Measurements from ENCODE around the gene VN1R5. TPM values are rescaled to one million over a fixed set of nuclear protein-coding genes. Genes with fewer than 3 reads are reported as not detected.

VN1R5 gene
- total and polyA plus RNA-seq, 7 donors = not detected

DNA sequence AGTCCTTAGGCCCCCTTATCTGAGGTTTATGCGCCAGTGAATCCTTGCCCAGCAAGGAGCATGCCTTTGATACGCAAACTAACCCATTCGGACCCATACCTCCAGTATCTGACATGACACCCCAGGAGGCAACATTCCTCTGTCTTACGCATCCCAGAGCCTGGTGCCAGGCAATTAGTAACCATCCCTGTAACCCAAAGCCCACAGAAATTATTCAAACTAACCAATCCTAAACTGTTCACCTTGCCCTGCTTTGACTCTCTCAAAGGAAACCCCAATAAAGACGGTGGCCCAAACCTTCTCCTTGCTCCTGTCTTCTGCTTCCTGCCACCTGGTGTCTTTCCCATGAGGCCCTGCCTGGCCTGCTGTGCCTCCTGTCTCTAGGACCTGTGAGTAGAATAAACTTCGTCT lies 39.4 kb downstream of the VN1R5 start:
- no peak for DNase-seq
- Histone ChIP-seq H3K27ac (no peak overlapping the region), H3K36me3 (peaks cover 0 to 7% (median 3%) of the 10 kb centered on the region in 4 donors), H3K9me3 (no peaks in the 10 kb centered on the region), H3K4me1 (no peaks in the 10 kb centered on the region), H3K27me3 (no peaks in the 10 kb centered on the region), H3K4me3 (no peak overlapping the region)
- WGBS, 2 donors = 71 to 89% methylated on average over 6 of the region's 6 CpGs
- intact Hi-C loops (cut with DNase I) = no loop called here
- TF ChIP-seq CTCF (IDR thresholded peaks at IDR 0.05) (no peak), POLR2A (IDR thresholded peaks at IDR 0.05) (no peak), POLR2AphosphoS5 (IDR thresholded peaks at IDR 0.05) (no peak), EP300 (IDR thresholded peaks at IDR 0.05) (no peak)

DNA sequence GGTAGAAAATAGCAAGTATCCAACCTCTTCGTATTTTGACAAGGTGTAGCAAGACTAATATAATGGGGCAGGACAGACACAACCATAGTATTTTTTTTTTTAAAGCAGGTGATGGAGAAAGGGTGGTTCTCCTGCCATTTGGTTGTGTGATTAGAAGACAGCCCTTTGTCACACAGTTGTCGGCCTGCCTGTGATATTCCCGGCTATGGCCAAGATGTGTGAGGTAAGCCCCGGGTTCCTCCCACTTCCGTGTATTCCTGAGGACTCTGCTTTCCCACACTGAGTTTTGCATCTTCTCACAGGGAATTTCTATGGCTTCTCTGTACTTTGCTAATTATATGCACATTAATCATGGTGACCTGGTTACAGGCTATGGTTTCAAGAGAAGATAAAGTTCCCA lies 39.9 kb downstream of the VN1R5 start:
- TF ChIP-seq POLR2A (IDR thresholded peaks at IDR 0.05) (no peak), EP300 (IDR thresholded peaks at IDR 0.05) (no peak), POLR2AphosphoS5 (IDR thresholded peaks at IDR 0.05) (no peak), CTCF (IDR thresholded peaks at IDR 0.05) (no peak)
- Histone ChIP-seq H3K4me1 (no peaks in the 10 kb centered on the region), H3K36me3 (peaks cover 0 to 12% (median 7%) of the 10 kb centered on the region in 4 donors), H3K27me3 (no peaks in the 10 kb centered on the region), H3K27ac (no peak overlapping the region), H3K4me3 (no peak overlapping the region), H3K9me3 (no peaks in the 10 kb centered on the region)
- no peak for DNase-seq
- 87 to 91% methylated on average over 5 of the region's 5 CpGs for WGBS, 2 donors
- intact Hi-C loops (cut with DNase I) = no loop called here

DNA sequence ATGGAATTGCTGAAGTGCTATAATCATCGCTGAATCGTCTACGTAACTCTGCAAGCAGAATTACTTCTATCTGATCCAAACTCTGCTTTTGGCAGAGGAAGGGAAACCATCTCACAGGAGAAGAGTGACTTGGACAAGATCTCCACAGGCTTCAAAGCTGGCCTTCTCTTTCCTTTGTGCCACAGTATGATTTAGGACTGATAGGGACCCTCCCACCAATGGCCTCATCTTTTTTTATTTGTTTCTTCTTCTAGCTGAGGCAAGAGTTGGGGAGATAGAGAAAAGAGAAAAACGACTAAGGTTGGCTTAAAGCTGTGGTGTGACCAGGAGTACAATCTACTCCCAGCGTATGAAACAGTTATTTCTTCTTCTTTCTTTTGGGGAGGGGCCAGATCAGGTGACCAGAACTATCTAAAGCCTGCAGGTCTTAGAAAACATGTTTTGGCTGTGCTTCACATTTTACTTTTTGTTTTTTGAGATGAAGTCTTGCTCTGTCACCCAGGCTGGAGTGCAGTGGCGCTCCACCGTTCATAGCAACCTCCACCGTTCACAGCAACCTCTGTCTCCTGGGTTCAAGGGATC lies 40.8 kb downstream of the VN1R5 start:
- Histone ChIP-seq H3K4me1 (no peaks in the 10 kb centered on the region), H3K36me3 (peaks cover 0 to 21% (median 9%) of the 10 kb centered on the region in 4 donors), H3K9me3 (no peaks in the 10 kb centered on the region), H3K27ac (no peak overlapping the region), H3K27me3 (no peaks in the 10 kb centered on the region), H3K4me3 (no peak overlapping the region)
- intact Hi-C loops (cut with DNase I) = no loop called here
- DNase-seq = no peak
- TF ChIP-seq EP300 (IDR thresholded peaks at IDR 0.05) (no peak), POLR2A (IDR thresholded peaks at IDR 0.05) (no peak), CTCF (IDR thresholded peaks at IDR 0.05) (no peak), POLR2AphosphoS5 (IDR thresholded peaks at IDR 0.05) (no peak)
- WGBS, 2 donors = 88 to 90% methylated on average over 8 of the region's 8 CpGs

GRCh38 chr1:247297263-247298123 lies 41.6 kb downstream of the VN1R5 start:
- Histone ChIP-seq H3K36me3 (peaks cover 0 to 29% (median 10%) of the 10 kb centered on the region in 4 donors), H3K4me1 (no peaks in the 10 kb centered on the region), H3K4me3 (no peak overlapping the region), H3K27ac (no peak overlapping the region), H3K9me3 (no peaks in the 10 kb centered on the region), H3K27me3 (no peaks in the 10 kb centered on the region)
- intact Hi-C loops (cut with DNase I) = no loop called here
- TF ChIP-seq CTCF (IDR thresholded peaks at IDR 0.05) = no peak
- no peak for TF ChIP-seq POLR2AphosphoS5 (IDR thresholded peaks at IDR 0.05)
- no peak for TF ChIP-seq POLR2A (IDR thresholded peaks at IDR 0.05)
- no peak for TF ChIP-seq EP300 (IDR thresholded peaks at IDR 0.05)
- 16 to 60% methylated on average over 9 of the region's 9 CpGs for WGBS, 2 donors
- no peak for DNase-seq
